ENCODE results near the gene THEMIS. TPM values are rescaled to one million over a fixed set of nuclear protein-coding genes. Genes with fewer than 3 reads are reported as not detected.

Gene THEMIS
- total RNA-seq, 2 donors from 2014 or later: 0.40 to 1.6 TPM

DNA sequence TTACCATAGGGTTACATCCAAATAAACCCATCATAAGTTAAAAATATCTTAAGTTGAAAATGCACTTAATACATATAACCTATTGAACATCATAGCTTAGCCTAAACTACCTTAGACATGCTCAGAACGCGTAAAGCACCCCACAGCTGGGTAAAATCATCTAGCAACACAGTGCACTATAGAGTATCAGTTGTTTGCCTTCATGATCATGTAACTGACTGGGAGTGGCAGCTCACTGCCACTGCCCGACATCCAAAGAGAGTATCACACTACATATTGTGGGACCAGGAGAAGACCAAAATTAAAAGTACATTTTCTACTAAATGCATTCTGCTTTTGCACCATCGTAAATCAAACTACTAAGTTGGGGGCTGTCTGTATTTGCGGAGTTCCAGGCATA is 31.7 kb downstream of the THEMIS start:
- no peaks in the 10 kb centered on the region for H3K36me3 ChIP-seq
- no peak overlapping the region for H3K27ac ChIP-seq
- no peak overlapping the region for H3K4me3 ChIP-seq
- no peaks in the 10 kb centered on the region for H3K4me1 ChIP-seq (replicated peaks)
- DNase-seq (ENCODE audit: low spot score): no peak
- 85% methylated on average over 5 of the region's 5 CpGs for WGBS
- TF ChIP-seq, protein P1, sequence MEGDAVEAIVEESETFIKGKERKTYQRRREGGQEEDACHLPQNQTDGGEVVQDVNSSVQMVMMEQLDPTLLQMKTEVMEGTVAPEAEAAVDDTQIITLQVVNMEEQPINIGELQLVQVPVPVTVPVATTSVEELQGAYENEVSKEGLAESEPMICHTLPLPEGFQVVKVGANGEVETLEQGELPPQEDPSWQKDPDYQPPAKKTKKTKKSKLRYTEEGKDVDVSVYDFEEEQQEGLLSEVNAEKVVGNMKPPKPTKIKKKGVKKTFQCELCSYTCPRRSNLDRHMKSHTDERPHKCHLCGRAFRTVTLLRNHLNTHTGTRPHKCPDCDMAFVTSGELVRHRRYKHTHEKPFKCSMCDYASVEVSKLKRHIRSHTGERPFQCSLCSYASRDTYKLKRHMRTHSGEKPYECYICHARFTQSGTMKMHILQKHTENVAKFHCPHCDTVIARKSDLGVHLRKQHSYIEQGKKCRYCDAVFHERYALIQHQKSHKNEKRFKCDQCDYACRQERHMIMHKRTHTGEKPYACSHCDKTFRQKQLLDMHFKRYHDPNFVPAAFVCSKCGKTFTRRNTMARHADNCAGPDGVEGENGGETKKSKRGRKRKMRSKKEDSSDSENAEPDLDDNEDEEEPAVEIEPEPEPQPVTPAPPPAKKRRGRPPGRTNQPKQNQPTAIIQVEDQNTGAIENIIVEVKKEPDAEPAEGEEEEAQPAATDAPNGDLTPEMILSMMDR (IDR thresholded peaks at IDR 0.05): no peak
- no peak for TF ChIP-seq POLR2AphosphoS5 (IDR thresholded peaks at IDR 0.05)
- TF ChIP-seq POLR2A (IDR thresholded peaks at IDR 0.05): no peak
- H3K9me3 ChIP-seq: no peaks in the 10 kb centered on the region
- intact Hi-C loops (cut with DNase I): no loop called here
- H3K27me3 ChIP-seq (replicated peaks; ENCODE audit: insufficient read depth): no peaks in the 10 kb centered on the region

DNA sequence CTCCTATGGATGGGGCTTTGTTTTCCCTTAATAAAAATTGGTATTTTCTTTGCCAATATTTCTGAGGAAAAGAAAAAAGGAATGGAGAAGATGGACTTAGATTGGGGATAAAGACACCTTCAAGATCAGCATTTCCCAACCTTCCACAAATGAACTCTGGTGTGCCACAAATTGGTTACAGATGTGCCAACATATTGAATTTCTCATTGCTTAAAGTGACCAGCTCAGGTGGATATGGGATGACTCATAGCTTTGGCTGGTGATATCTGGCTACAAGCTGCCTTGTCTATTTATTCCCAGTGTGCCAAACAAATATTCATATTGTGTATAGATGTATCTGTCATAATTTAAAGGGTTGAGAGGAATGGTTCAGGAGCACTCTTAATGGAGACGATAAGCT is 32.5 kb downstream of the THEMIS start:
- no peaks in the 10 kb centered on the region for H3K4me1 ChIP-seq (replicated peaks)
- no peak overlapping the region for H3K27ac ChIP-seq
- no peak for DNase-seq (ENCODE audit: low spot score)
- no peaks in the 10 kb centered on the region for H3K27me3 ChIP-seq (replicated peaks; ENCODE audit: insufficient read depth)
- TF ChIP-seq POLR2AphosphoS5 (IDR thresholded peaks at IDR 0.05): no peak
- TF ChIP-seq, protein P1 (IDR thresholded peaks at IDR 0.05): no peak
- TF ChIP-seq POLR2A (IDR thresholded peaks at IDR 0.05): no peak
- intact Hi-C loops (cut with DNase I): no loop called here
- no peaks in the 10 kb centered on the region for H3K9me3 ChIP-seq
- WGBS: 100% methylated on average over 1 of the region's 1 CpG
- no peaks in the 10 kb centered on the region for H3K36me3 ChIP-seq
- no peak overlapping the region for H3K4me3 ChIP-seq

DNA sequence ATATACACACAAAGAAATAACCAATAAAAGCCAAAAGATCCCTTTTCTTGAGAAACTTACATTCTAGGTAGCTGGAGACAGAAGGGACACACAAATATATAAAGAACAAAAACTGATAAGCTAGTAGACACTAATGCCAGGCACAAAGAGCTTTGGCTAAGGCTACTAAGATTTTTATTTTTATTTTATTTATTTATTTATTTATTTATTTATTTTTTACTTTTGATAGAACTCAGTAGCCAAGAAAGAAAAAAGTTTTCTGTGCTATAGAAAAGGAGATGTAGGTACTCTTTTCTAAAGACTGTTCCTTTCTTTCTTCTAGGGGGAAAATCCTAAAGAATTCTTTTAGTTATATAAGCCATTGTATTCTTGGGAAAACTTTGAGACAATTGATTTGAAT is 34.1 kb downstream of the THEMIS start:
- intact Hi-C loops (cut with DNase I): no loop called here
- Histone ChIP-seq H3K9me3 (no peaks in the 10 kb centered on the region), H3K4me1 (replicated peaks) (no peaks in the 10 kb centered on the region), H3K36me3 (no peaks in the 10 kb centered on the region), H3K27me3 (replicated peaks; ENCODE audit: insufficient read depth) (no peaks in the 10 kb centered on the region), H3K4me3 (no peak overlapping the region), H3K27ac (no peak overlapping the region)
- TF ChIP-seq POLR2A (IDR thresholded peaks at IDR 0.05) (no peak), POLR2AphosphoS5 (IDR thresholded peaks at IDR 0.05) (no peak)
- TF ChIP-seq, protein P1 (IDR thresholded peaks at IDR 0.05): no peak
- no peak for DNase-seq (ENCODE audit: low spot score)

DNA sequence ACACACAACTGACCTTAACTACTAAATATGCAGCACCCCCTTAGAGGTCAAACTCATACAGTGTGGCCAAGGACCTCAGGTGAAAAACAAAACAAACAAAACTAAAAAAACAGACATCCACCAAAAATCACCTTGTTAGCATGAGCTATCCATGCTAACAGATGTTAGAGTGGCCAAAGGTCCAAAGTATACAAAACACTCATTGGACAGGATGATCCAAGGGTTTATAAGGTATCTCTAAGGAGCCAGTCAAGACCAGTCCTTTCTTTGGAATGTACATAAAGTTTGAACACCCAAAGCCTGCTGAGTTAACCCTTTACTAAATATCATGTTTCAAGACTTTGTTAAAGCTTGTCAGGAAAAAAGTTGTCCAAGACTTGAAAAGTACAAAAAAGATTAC is 35.8 kb downstream of the THEMIS start:
- DNase-seq (ENCODE audit: low spot score): no peak
- intact Hi-C loops (cut with DNase I): no loop called here
- H3K9me3 ChIP-seq: no peaks in the 10 kb centered on the region
- TF ChIP-seq POLR2A (IDR thresholded peaks at IDR 0.05): no peak
- no peak for TF ChIP-seq POLR2AphosphoS5 (IDR thresholded peaks at IDR 0.05)
- TF ChIP-seq, protein P1 (IDR thresholded peaks at IDR 0.05): no peak
- H3K4me1 ChIP-seq (replicated peaks): no peaks in the 10 kb centered on the region
- H3K4me3 ChIP-seq: no peak overlapping the region
- no peaks in the 10 kb centered on the region for H3K36me3 ChIP-seq
- H3K27ac ChIP-seq: no peak overlapping the region
- H3K27me3 ChIP-seq (replicated peaks; ENCODE audit: insufficient read depth): no peaks in the 10 kb centered on the region

DNA sequence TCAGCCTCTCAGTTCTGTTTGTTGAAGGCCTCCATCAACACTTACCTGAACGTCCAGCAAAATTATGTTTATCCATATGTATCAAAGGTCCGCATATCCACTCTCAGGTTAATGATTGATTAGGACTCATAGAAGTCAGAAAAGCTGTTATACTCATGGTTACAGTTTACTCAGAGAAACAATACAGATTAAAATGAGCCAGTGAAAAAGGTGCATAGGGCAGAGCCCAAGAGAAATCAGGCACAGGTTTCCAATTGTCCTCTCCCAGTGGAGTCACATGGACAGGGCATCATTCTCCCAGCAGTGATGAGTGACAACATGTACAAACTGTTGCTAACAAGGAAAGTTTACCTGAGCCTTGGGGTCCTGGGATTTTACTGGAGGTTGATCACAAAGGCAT is 36.2 kb downstream of the THEMIS start:
- TF ChIP-seq POLR2A (IDR thresholded peaks at IDR 0.05) (no peak), POLR2AphosphoS5 (IDR thresholded peaks at IDR 0.05) (no peak)
- TF ChIP-seq, protein P1 (IDR thresholded peaks at IDR 0.05): no peak
- no peak overlapping the region for H3K27ac ChIP-seq
- intact Hi-C loops (cut with DNase I): no loop called here
- H3K36me3 ChIP-seq: no peaks in the 10 kb centered on the region
- H3K27me3 ChIP-seq (replicated peaks; ENCODE audit: insufficient read depth): no peaks in the 10 kb centered on the region
- H3K4me3 ChIP-seq: no peak overlapping the region
- DNase-seq (ENCODE audit: low spot score): no peak
- WGBS: 82% methylated on average over 2 of the region's 2 CpGs
- no peaks in the 10 kb centered on the region for H3K9me3 ChIP-seq
- no peaks in the 10 kb centered on the region for H3K4me1 ChIP-seq (replicated peaks)

Data from prostate gland (tissue), 2 donors.